A549 (cell line): ENCODE results near the gene PLOD3. TPM values are rescaled to one million over a fixed set of nuclear protein-coding genes. Genes with fewer than 3 reads are reported as not detected.

Experiments used
- ATAC-seq, 2 experiments: fragments of 200-7000 bp in 1 of 2; fragments of >200 bp in 1 of 2; cut with Nextera tagmentation in 1 of 2; cut with Tn5 transposase in 1 of 2; 3 replicates each; pipeline versions ENCODE4 v1.8.0 to v1.9.1; 2018 to 2020; ENCODE audit warnings: mild to moderate bottlenecking in 1 of 2, moderate library complexity in 1 of 2
- CTCF ChIA-PET: fragments of 300-600 bp; sonication (Branson Sonifier 250); formaldehyde crosslinking; extraction: SDS; loops from one replicate; lab custom pipeline; 2021; ENCODE audit warnings: antibody characterized with exemption, inconsistent platforms; lab: Yijun Ruan, JAX
- POLR2A ChIA-PET: fragments of 350-600 bp; formaldehyde crosslinking; extraction: SDS; loops from one replicate; lab custom pipeline; 2021; ENCODE audit warnings: antibody characterized with exemption, inconsistent platforms; lab: Yijun Ruan, JAX
- DNase-seq, 2 experiments: peaks; one replicate each; pipeline versions ENCODE4 v3.0.0 to v3.0.0-alpha.2; 2011 to 2016; ENCODE audit warnings: low read depth in 1 of 2, low spot score in 1 of 2
- FAIRE-seq: peaks from 2 replicates; lab custom pipeline; 2011; peaks lifted over from hg19 to GRCh38; lab: Jason Lieb, UNC
- H3K27ac ChIP-seq, 2 experiments: fragments of >200 bp; sonication (Bioruptor Twin); formaldehyde crosslinking; 3 replicates each; pipeline ENCODE4 v1.5.1; 2016 to 2017
- H3K4me1 ChIP-seq: fragments of >200 bp; sonication (Bioruptor Twin); formaldehyde crosslinking; 3 replicates; pipeline ENCODE4 v1.6.1; 2016
- H3K4me2 ChIP-seq: fragments of >200 bp; sonication (Bioruptor Twin); formaldehyde crosslinking; 3 replicates; pipeline ENCODE4 v1.6.1; 2016
- H3K4me3 ChIP-seq: fragments of >200 bp; sonication (Bioruptor Twin); formaldehyde crosslinking; 3 replicates; pipeline ENCODE4 v1.5.1; 2016
- H3K9me3 ChIP-seq: fragments of >200 bp; sonication (Bioruptor Twin); formaldehyde crosslinking; 3 replicates; pipeline ENCODE4 v1.6.1; 2016
- CHD4 ChIP-seq: fragments of 200-600 bp; sonication (generic); IDR thresholded peaks from 2 replicates; pipeline ENCODE4 v1.6.1; 2016; ENCODE audit warnings: antibody characterized with exemption, mild to moderate bottlenecking, borderline replicate concordance
- E2F6 ChIP-seq: IDR thresholded peaks from 2 replicates; pipeline ENCODE4 v1.6.1; 2012; ENCODE audit warnings: low read depth, borderline replicate concordance
- EHF ChIP-seq: fragments of 250-450 bp; sonication (Bioruptor Pico); IDR thresholded peaks from 2 replicates; pipeline ENCODE4 v1.5.0; 2020; ENCODE audit warnings: mild to moderate bottlenecking
- ELK1 ChIP-seq: fragments of 150-350 bp; IDR thresholded peaks from 2 replicates; pipeline ENCODE4 v1.6.1; 2014; ENCODE audit warnings: low read depth, mild to moderate bottlenecking, low read length
- EP300 ChIP-seq, 2 experiments: fragments of >200 bp; sonication (Bioruptor Twin); formaldehyde crosslinking; IDR thresholded peaks; 2 replicates in 1 of 2; 3 replicates in 1 of 2; pipeline ENCODE4 v1.6.1; 2016 to 2017
- FOSB ChIP-seq: fragments of 250-450 bp; sonication (Bioruptor Pico); IDR thresholded peaks from 2 replicates; pipeline ENCODE4 v1.5.0; 2020; ENCODE audit warnings: mild to moderate bottlenecking, moderate library complexity
- HOXB13 ChIP-seq: fragments of 250-450 bp; sonication (Bioruptor Pico); IDR thresholded peaks from 2 replicates; pipeline ENCODE4 v1.5.0; 2020; ENCODE audit warnings: low read depth, mild to moderate bottlenecking, moderate library complexity
- KDM5A ChIP-seq: fragments of 200-600 bp; sonication (generic); IDR thresholded peaks from 2 replicates; pipeline ENCODE4 v1.6.1; 2016; ENCODE audit warnings: antibody characterized with exemption, mild to moderate bottlenecking
- MAFK ChIP-seq: fragments of 450-650 bp; IDR thresholded peaks from 2 replicates; pipeline ENCODE4 v1.6.1; 2014; ENCODE audit not compliant: partially characterized antibody
- PHF8 ChIP-seq: fragments of 200-600 bp; sonication (generic); IDR thresholded peaks from 2 replicates; pipeline ENCODE4 v1.6.1; 2016; ENCODE audit warnings: low read depth, mild to moderate bottlenecking, antibody characterized with exemption, moderate library complexity, borderline replicate concordance
- RARB ChIP-seq: fragments of 250-450 bp; sonication (Bioruptor Pico); IDR thresholded peaks from 2 replicates; pipeline ENCODE4 v1.8.0; 2021; ENCODE audit warnings: mild to moderate bottlenecking, moderate library complexity
- SREBF2 ChIP-seq: fragments of 450-650 bp; IDR thresholded peaks from 2 replicates; pipeline ENCODE4 v1.6.1; 2014; ENCODE audit warnings: mild to moderate bottlenecking, moderate library complexity
- USF2 ChIP-seq: fragments of 450-650 bp; IDR thresholded peaks from 2 replicates; pipeline ENCODE4 v1.6.1; 2014; ENCODE audit warnings: antibody characterized with exemption
- ZNF302 ChIP-seq: fragments of 250-450 bp; sonication (Bioruptor Pico); IDR thresholded peaks from 2 replicates; pipeline ENCODE4 v1.9.0; 2021; ENCODE audit warnings: inconsistent platforms, mild to moderate bottlenecking, moderate library complexity
- WGBS: methylation state at CpG from one replicate; pipeline ENCODE4 v1.1.6; 2017; ENCODE audit errors: missing lambda C conversion rate; 5-methylcytosine and 5-hydroxymethylcytosine counted together
- polyA plus RNA-seq, 4 experiments: library from polyadenylated mRNA; depleted of rRNA in 3 of 4; stranded (reverse); fragments of >200 nt; fragmentation: RNase III in 1 of 4; extraction: RNeasy Plus Mini Kit Qiagen cat#74134 plus additional on column Dnase treatment in 1 of 4; gene quantifications; 2 replicates in 3 of 4; 3 replicates in 1 of 4; pipeline ENCODE4 v1.2.3, GENCODE V29; 2011 to 2017
- TF ChIP-seq, protein P1 (sequence below): fragments of 250-450 bp; sonication (Bioruptor Pico); IDR thresholded peaks from 2 replicates; pipeline ENCODE4 v1.5.0; 2021; ENCODE audit warnings: mild to moderate bottlenecking, moderate library complexity, borderline replicate concordance
- TF ChIP-seq, protein P2 (sequence below): fragments of 250-450 bp; sonication (Bioruptor Pico); IDR thresholded peaks from 2 replicates; pipeline ENCODE4 v1.5.0; 2020; ENCODE audit warnings: low read depth, mild to moderate bottlenecking, moderate library complexity

The PLOD3 gene
- polyA plus RNA-seq, 2 of the 4 experiments (the other 2 are of a cell fraction): 26.0 to 48.7 TPM

- TF ChIP-seq ELK1: no peak
- no peak for TF ChIP-seq EP300 (IDR thresholded peaks at IDR 0.05)
- TF ChIP-seq, protein P1, sequence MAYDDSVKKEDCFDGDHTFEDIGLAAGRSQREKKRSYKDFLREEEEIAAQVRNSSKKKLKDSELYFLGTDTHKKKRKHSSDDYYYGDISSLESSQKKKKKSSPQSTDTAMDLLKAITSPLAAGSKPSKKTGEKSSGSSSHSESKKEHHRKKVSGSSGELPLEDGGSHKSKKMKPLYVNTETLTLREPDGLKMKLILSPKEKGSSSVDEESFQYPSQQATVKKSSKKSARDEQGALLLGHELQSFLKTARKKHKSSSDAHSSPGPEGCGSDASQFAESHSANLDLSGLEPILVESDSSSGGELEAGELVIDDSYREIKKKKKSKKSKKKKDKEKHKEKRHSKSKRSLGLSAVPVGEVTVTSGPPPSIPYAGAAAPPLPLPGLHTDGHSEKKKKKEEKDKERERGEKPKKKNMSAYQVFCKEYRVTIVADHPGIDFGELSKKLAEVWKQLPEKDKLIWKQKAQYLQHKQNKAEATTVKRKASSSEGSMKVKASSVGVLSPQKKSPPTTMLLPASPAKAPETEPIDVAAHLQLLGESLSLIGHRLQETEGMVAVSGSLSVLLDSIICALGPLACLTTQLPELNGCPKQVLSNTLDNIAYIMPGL (CRISPR knock-in tag): no peak
- no peak for TF ChIP-seq RARB (CRISPR knock-in tag)
- TF ChIP-seq HOXB13: no peak
- TF ChIP-seq KDM5A: no peak
Observed at GRCh38 chr7:101225650-101226049, 8.3 kb upstream of the PLOD3 start (continued).

DNA sequence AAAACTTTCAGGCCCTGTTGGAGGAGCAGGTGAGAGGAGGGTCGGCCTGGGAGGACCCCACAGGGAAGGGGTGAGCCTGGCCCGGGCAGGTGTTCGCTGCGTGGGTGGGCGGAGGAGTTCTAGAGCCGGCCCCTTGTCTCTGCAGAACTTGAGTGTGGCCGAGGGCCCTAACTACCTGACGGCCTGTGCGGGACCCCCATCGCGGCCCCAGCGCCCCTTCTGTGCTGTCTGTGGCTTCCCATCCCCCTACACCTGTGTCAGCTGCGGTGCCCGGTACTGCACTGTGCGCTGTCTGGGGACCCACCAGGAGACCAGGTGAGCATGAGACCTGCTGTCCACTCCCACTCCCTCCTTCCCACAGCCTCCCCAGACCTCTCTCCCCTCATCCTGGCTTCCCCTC lies 6.1 kb upstream of the PLOD3 start:
- 0 out of 3 replicates have a peak, but pooled peaks cover 4% of the 10 kb centered on the region for H3K4me1 ChIP-seq
- ChIA-PET POLR2A (no interaction called here), CTCF (interaction anchor here (1.3 to 4.5 kb wide), 2 partner anchors 11 to 21 kb away, joined by 5 to 20 read pairs; partner anchors contain the start of gene FIS1)
- no peak overlapping the region for H3K4me2 ChIP-seq
- ATAC-seq (no peak), FAIRE-seq (no peak), DNase-seq (no peak)
- H3K27ac ChIP-seq: no peak overlapping the region
- H3K4me3 ChIP-seq: no peak overlapping the region
- H3K9me3 ChIP-seq: no peaks in the 10 kb centered on the region
- 94% methylated on average over 15 of the region's 15 CpGs for WGBS
- TF ChIP-seq, protein P2, sequence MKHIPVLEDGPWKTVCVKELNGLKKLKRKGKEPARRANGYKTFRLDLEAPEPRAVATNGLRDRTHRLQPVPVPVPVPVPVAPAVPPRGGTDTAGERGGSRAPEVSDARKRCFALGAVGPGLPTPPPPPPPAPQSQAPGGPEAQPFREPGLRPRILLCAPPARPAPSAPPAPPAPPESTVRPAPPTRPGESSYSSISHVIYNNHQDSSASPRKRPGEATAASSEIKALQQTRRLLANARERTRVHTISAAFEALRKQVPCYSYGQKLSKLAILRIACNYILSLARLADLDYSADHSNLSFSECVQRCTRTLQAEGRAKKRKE (CRISPR knock-in tag): no peak
- TF ChIP-seq MAFK: no peak
- no peak for TF ChIP-seq ZNF302 (CRISPR knock-in tag)

DNA sequence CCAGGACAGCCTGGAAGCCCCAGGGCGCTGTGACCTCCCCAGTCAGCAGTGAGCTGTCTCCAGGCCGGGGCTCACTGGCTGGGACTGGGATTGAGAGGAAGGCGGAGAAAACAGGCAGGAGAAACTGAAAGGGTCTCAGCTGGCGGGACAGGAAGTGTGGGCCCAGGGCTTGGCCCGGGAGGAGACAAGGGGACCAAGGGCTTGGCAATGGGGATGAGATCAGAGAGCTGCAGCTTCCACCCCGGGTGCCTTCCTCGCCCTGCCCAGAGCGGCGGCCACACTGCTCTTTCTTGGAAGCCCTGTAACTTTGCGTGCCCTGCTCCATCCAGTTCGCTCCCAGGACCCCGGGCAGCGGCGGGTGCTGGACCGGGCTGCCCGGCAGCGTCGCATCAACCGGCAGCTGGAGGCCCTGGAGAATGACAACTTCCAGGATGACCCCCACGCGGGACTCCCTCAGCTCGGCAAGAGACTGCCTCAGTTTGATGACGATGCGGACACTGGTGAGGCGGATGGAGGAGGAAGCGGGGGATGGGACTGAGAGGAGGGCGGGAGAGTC lies 5.0 kb upstream of the PLOD3 start:
- H3K27ac ChIP-seq: no peak overlapping the region
- H3K4me1 ChIP-seq: 0 out of 3 replicates have a peak, but pooled peaks cover 4% of the 10 kb centered on the region
- CTCF ChIA-PET: interaction anchor here (0.9 to 4.5 kb wide), 6 partner anchors 12 to 328 kb away, joined by 3 to 20 read pairs (median 3); partner anchors contain the start of gene FIS1
- TF ChIP-seq E2F6: no peak
- no peak for TF ChIP-seq EHF (CRISPR knock-in tag)
- no peak for TF ChIP-seq PHF8
- TF ChIP-seq FOSB (CRISPR knock-in tag): no peak
- no peak for TF ChIP-seq SREBF2
- TF ChIP-seq USF2: no peak
- no peak for TF ChIP-seq CHD4
- FAIRE-seq (no peak), ATAC-seq (no peak), DNase-seq (no peak)
- WGBS: 88% methylated on average over 27 of the region's 27 CpGs
- no peaks in the 10 kb centered on the region for H3K9me3 ChIP-seq
- POLR2A ChIA-PET: interaction anchor here (0.5 kb wide), 1 partner anchor 347 kb away, joined by 4 read pairs; the partner anchor contains the start of gene SRRT
- H3K4me3 ChIP-seq: no peak overlapping the region
- H3K4me2 ChIP-seq: no peak overlapping the region
